HG02943 (cell line): ENCODE data around the gene NDUFS7.
A peak's percentile ranks its signal among the peaks of the same experiment; 100 is the strongest.

Source experiments
- ATAC-seq: cut with Tn5 transposase; IDR thresholded peaks from one replicate; pipeline ENCODE4 v1.9.1; 2021; ENCODE audit warnings: mild to moderate bottlenecking, low read depth, moderate library complexity; ENCODE audit not compliant: unreplicated experiment

The NDUFS7 gene

DNA sequence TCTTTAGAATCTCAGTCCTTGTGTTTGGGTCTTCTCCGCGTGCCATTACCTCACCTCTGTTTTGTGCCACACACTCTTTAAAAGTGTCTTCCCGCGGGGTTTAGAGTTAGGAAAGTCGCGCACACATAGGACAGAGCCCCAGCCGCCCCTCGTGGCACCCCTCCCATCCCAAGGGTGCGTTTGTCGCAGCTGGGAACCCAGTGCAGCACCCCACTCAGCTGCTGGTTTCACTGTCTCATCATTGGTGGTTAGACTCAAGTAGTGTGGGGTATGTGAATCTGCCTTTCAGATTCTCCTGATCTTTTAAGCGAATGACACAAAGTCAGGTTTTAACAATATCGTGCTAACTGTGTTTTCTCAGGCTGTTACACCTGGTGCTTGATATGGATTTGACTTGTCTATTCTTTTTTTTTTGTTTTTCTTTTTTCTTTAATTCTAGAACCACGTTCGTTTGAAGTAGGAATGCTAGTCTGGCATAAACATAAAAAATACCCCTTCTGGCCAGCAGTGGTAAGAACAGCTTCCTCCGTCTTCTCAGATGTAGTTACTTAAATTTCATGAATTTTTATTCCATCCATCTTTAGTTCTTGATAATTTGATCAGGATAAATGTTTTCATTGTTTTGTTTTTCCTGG is 19.5 kb upstream of the NDUFS7 start:
- no peak for ATAC-seq

DNA sequence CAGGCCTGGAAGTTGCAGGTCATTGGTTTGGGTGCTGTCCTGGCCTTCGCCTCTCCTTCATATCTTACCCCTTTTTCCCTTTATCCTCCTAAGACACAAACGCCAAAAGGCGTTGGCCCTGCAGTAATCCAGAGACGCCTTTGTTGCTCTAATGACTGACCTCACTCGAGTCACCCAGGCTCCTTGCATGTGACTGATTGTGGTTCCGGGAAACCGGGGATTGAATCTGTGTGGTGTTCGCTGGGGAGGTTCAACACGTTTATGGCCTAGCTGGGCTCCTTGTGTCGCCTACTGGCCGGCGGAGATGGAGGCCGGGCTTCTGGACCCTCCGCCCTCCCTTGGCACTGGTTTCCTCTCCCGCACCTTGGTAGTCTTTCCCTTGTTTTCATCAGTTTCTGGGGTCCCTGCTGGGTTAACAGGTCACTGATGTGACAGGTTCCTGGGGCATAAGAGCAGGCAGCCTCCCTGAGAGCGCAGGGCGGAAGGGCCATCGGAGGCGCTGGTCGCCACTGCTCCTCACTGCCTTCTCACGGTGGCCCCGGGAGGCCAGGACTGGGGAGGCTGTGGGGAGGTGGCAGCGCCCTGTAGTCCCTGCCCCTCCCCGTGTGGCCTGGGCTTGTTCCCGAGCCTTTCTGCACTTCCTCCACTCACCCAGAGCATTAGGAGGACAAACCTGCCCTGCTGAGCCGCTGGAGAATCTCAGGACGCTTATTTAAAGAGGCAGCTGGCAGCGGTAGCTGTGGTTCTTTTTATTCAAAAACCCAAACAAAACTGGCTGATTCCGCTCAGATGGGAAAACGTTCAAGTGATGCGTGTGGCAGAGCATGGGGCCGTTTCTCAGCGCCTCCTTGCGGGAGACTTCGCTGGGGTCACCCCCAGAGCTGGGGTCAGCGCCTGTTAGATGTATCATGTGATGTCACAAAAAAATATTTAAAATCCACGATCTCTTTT is 18.1 kb upstream of the NDUFS7 start:
- no peak for ATAC-seq

DNA sequence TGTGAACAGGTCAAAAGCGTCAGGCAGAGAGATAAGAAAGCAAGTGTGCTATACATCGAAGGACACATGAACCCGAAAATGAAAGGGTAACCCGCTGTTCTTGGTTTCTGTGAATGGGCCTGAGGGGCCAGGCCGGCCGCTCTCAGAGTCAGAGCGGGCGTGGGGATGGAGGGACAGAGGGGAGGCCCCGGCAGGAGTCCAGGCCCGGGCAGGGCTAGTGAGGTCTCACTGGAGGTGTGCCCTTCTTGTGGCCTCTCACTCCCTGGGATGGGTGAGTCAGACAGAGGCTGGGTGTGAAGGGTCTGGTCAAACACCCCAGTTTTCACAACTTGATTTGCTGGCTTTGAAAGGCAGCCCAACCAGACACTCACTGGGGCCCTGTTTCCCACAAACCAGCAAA is 17.4 kb upstream of the NDUFS7 start:
- no peak for ATAC-seq

DNA sequence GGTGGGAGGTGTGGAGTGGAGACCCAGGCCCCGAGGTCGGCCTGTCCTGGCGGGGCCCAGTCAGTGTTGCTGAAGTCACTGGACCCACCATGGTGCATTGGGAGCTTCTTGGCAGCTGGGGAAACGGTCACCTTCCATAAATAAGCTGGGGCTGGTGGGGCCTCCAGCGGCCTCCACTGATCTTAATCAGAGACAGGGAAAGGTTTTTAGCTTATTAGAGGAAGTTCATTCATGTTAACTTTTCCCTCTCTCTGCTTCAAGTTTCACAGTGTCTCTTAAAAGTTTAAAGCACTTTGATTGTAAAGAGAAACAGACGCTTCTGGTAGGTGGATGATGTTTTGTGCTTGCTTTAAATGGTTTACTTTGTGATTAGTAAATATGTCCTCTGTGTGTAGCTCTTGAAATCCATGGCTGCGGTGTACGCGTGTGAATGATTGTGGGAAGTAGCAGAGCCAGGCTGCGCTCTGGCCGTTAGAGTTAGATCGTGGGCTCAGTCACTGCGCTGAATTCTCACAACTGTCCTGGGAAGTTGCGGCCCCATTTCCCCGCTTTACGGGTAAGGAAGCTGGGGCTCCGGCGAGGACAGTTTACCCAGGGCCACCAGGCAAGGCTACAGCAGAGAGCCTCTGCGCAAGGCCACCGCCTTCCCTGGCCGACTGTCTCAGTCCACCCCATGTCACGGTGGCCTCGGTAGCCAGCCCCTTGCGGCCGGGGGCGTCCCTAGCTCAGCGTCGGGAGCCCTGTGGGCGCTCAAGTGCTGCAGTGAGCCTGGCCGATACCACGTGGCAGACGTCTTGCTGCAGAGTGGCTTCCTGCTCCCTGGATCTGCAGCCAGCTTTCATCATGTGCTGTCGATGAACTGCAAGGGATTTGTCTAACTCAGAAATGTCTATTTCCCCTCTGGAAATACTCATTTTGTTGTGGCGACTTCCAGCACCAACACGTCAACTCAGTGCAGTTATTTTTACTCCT is 16.5 kb upstream of the NDUFS7 start:
- no peak for ATAC-seq

- no peak for ATAC-seq
These were observed 14.4 kb upstream of the NDUFS7 start for GRCh38 chr19:1369214-1369805.

GRCh38 chr19:1370579-1371361 is 12.9 kb upstream of the NDUFS7 start:
- ATAC-seq, result no peak

- no peak for ATAC-seq
These were observed 10.6 kb upstream of the NDUFS7 start for GRCh38 chr19:1373042-1373533.

- ATAC-seq, result no peak
These were observed 10.0 kb upstream of the NDUFS7 start for GRCh38 chr19:1373534-1374249.

- no peak for ATAC-seq
These were observed 9.5 kb upstream of the NDUFS7 start for GRCh38 chr19:1374250-1374577.

GRCh38 chr19:1376415-1376805 is 7.3 kb upstream of the NDUFS7 start:
- no peak for ATAC-seq

DNA sequence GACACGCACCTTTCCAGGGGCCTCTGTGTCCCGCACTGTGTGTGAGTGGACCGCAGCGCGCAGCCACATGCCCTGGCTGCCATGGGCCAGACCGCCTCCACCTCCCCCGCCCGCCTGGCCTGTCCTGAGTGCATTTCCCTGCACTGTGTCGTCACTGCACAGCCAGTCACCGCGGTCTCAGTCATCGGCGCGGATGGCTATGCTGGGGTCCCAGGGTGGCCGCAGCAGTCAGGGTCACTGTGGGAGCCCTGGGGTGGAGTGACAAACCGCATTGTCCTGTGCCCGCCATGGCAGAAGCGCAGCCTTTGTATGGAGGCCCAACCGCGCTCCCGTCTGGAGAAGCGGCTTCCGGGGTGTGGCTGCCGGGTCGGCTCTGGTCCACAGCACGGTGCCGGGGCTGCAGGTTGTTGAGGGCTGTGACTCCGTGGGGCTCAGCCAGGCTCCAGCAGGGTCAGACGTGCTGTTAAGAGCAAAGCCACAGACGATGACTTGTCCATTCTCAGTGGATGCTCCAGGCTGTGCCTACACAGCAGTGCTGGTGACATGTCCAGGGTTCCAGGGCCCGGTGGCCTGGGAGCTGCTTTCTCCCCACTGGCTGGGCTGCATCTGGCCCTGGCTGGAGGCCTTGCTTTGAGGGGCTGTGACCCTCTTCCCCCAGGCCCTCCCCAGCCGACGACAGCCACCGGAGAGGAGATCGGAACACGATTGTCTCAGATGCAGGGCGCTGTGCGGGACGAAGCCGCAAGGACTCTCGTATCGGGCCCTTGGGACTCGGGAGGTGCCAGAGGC is 6.3 kb upstream of the NDUFS7 start:
- ATAC-seq, result no peak

- ATAC-seq, result no peak
These were observed 5.5 kb upstream of the NDUFS7 start for GRCh38 chr19:1377965-1378785.

DNA sequence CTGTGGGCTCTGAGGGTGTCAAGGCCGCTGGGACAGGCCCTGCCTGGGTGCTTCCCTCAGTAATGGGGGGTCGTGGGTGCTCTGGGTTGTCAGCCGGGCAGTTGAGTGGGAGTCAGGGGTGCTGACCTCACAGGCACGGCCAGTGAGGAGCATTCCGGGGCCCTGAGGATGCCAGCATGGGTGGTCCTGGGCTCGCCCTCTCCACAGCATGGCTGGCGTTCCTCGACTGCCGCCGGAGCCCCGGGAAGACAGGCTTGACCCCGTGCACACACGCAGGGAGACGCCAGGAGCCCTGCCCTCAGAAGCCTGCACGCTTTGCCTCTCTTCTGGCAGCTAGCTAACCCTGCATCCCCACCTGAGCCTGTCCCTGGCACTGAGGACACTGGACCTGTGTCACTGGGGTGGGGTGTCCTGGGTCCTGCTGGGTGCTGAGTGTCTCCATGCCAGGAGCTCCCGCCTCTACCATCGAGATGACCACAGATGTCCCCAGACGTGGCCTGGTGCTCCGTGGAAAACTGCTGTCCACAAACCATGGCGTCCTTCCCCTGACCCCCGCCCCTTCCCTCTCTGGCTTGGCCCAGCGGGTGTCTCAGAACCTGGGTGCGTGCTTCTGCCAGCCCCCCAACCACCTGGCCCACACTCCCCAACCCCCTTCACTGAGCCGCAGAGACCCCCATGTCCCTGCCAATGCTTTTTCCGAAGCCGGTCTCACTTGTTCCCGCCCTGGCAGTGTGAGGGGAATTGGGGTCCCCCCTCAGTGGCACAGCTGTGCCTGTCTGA is 4.4 kb upstream of the NDUFS7 start:
- ATAC-seq, result no peak

DNA sequence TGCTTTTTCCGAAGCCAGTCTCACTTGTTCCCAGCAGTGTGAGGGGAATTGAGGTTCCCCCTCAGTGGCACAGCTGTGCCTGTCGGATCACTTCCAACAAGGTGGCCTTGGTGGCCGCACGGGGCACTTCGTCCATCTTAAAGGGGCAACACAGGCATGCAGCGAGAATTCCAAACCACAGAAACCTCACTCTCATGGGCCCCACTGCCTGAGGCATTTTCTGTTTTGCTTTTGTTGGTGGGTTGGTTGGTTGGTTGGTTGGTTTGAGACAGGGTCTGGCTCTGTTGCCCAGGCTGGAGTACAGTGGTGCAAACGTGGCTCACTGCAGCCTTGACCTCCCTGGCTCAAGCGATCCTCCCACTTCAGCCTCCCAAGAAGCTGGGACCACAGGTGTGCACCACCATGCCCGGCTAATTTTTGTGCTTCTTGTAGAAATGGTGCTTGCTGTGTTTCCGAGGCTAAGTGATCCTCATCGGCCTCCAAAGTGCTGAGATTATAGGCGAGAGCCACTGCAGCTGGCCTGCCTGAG is 3.7 kb upstream of the NDUFS7 start:
- no peak for ATAC-seq

DNA sequence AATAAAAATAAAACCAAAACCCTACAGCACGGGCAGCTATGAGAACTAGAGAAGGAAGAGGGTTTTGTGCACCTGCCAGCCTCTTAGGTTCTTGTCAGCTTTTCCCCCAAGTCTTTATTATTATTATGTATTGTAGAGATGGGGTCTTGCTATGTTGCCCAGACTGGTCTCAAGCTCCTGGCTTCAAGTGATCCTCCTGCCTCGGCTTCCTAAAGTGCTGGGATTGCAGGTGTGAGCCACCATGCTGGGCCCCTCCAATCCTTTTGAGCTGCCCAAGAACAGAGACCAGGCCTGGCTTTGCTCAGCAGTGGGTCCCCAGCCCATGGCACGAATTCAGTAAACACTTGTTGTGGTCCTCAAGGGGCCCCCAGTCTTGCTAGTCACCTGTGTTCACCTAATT is 1.5 kb upstream of the NDUFS7 start:
- ATAC-seq, result no peak

- ATAC-seq, result no peak
These were observed 743 bp upstream of the NDUFS7 start for GRCh38 chr19:1383017-1383311.

DNA sequence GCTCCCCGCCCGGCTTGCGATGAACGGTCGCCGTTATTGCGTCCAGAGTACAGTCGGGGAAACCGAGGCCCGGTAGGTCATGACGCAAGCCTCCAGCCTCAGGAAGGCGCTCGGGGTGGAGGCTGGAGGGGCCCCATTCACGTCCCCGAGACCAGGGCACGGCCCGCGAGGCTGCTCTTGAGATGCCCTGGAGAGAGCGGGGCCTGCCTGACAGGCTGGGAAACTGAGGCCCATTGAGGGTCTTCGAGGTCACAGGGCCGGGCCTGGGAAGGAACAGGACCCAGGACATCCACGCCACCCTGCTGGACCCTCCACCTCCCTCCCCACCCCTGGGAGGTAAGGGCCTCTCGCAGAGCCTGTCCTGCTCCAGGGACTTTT is 367 bp downstream of the NDUFS7 start:
- peak; percentile 3 for ATAC-seq
